ENCODE measurements around the gene TBC1D14. TPM values are rescaled to one million over a fixed set of nuclear protein-coding genes. Genes with fewer than 3 reads are reported as not detected.
A peak's percentile ranks its signal among the peaks of the same experiment; 100 is the strongest.

Gene TBC1D14
- total RNA-seq, 1 experiment from 2014 or later: 36.3 TPM

GRCh38 chr4:6943012-6943884 is 33.6 kb downstream of the TBC1D14 start:
- Histone ChIP-seq H3K36me3 (ENCODE audit: control insufficient read depth, insufficient read depth, low read length) (no peaks in the 10 kb centered on the region), H3K4me1 (ENCODE audit: control insufficient read depth, insufficient read depth, low read length) (peaks cover 45% of the 10 kb centered on the region), H3K4me3 (ENCODE audit: low read depth in 2 of 2, low read length in 2 of 2) (peak overlapping the region; percentile 4 to 42; a peak in 3 of 4 replicates), H3K27me3 (ENCODE audit: control insufficient read depth, insufficient read depth, low read length) (no peaks in the 10 kb centered on the region), H3K27ac (ENCODE audit: low read length) (peak overlapping the region; percentile 85), H3K9me3 (ENCODE audit: control insufficient read depth, insufficient read depth, low read depth, low read length) (no peaks in the 10 kb centered on the region)
- ATAC-seq (peak; percentile 87), DNase-seq (ENCODE audit: low read depth, low spot score) (no peak)
- CTCF ChIA-PET: interaction anchor here (0.8 kb wide), 1 partner anchor 70 kb away, joined by 6 read pairs; no protein-coding TSS in a partner anchor
- in situ Hi-C loops (cut with HindIII; ENCODE audit: low pct_unique_long_range_greater_than_20kb, low sequenced_read_pairs): no loop called here
- no TSS peak for BruUV-seq (replicated peaks)
- POLR2A ChIA-PET: no interaction called here
- intact Hi-C loops (cut with micrococcal nuclease; ENCODE audit: unreplicated experiment): no loop called here
- TF ChIP-seq REST (IDR thresholded peaks at IDR 0.05; ENCODE audit: insufficient read depth in 1 of 2, low read depth in 2 of 2, low read length in 1 of 2) (no peak), SIN3A (IDR thresholded peaks at IDR 0.05; ENCODE audit: borderline replicate concordance, insufficient read depth, low read depth, low read length) (no peak)
- TF ChIP-seq, protein P1, sequence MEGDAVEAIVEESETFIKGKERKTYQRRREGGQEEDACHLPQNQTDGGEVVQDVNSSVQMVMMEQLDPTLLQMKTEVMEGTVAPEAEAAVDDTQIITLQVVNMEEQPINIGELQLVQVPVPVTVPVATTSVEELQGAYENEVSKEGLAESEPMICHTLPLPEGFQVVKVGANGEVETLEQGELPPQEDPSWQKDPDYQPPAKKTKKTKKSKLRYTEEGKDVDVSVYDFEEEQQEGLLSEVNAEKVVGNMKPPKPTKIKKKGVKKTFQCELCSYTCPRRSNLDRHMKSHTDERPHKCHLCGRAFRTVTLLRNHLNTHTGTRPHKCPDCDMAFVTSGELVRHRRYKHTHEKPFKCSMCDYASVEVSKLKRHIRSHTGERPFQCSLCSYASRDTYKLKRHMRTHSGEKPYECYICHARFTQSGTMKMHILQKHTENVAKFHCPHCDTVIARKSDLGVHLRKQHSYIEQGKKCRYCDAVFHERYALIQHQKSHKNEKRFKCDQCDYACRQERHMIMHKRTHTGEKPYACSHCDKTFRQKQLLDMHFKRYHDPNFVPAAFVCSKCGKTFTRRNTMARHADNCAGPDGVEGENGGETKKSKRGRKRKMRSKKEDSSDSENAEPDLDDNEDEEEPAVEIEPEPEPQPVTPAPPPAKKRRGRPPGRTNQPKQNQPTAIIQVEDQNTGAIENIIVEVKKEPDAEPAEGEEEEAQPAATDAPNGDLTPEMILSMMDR (IDR thresholded peaks at IDR 0.05): peak; percentile 41

DNA sequence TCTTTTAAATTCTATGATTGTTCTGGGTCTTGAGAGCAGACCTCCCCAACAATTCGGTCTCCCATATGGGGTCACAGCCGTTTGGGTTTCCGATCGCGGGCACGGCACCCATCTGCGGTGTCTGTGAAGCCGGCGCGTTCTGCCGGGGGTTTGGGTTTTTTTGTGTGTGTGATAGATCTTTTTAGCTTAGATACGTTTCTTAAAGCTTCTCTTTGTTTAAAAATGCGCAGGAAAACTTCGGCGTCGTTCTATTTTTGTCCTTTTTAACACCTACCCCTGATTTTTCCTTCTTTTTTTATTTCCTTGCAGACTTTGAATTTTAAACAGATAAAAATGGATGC is 34.2 kb downstream of the TBC1D14 start:
- no TSS peak for BruUV-seq (replicated peaks)
- DNase-seq (ENCODE audit: low read depth, low spot score): no peak
- CTCF ChIA-PET: interaction anchor here (0.6 to 0.8 kb wide), 2 partner anchors 30 to 70 kb away, joined by 3 to 6 read pairs; no protein-coding TSS in a partner anchor
- Histone ChIP-seq H3K4me1 (ENCODE audit: control insufficient read depth, insufficient read depth, low read length) (peaks cover 45% of the 10 kb centered on the region), H3K36me3 (ENCODE audit: control insufficient read depth, insufficient read depth, low read length) (no peaks in the 10 kb centered on the region), H3K27me3 (ENCODE audit: control insufficient read depth, insufficient read depth, low read length) (no peaks in the 10 kb centered on the region), H3K9me3 (ENCODE audit: control insufficient read depth, insufficient read depth, low read depth, low read length) (no peaks in the 10 kb centered on the region), H3K4me3 (ENCODE audit: low read depth in 2 of 2, low read length in 2 of 2) (peak overlapping the region in 1 of 2 experiments; percentile 14; a peak in 1 of 4 replicates), H3K27ac (ENCODE audit: low read length) (peak overlapping the region; percentile 85)
- POLR2A ChIA-PET: no interaction called here
- no peak for ATAC-seq
- TF ChIP-seq, protein P1 (IDR thresholded peaks at IDR 0.05): no peak; the same call in 1 of the 2 replicates
- TF ChIP-seq TCF7L2 (IDR thresholded peaks at IDR 0.05; ENCODE audit: low read depth, low read length): no peak
- no peak for TF ChIP-seq POLR2AphosphoS5 (IDR thresholded peaks at IDR 0.05; ENCODE audit: low read depth, low read length)
- no peak for TF ChIP-seq REST (IDR thresholded peaks at IDR 0.05; ENCODE audit: insufficient read depth in 1 of 2, low read depth in 2 of 2, low read length in 1 of 2)
- TF ChIP-seq SIN3A (IDR thresholded peaks at IDR 0.05; ENCODE audit: borderline replicate concordance, insufficient read depth, low read depth, low read length): no peak
- in situ Hi-C loops (cut with HindIII; ENCODE audit: low pct_unique_long_range_greater_than_20kb, low sequenced_read_pairs): no loop called here
- intact Hi-C loops (cut with micrococcal nuclease; ENCODE audit: unreplicated experiment): no loop called here
